Astrocyte (in vitro differentiated cells and primary cell): ENCODE results near the gene MBP. TPM values are rescaled to one million over a fixed set of nuclear protein-coding genes. Genes with fewer than 3 reads are reported as not detected.

ENCODE experiments used
- DNase-seq: peaks from one replicate; pipeline ENCODE4 v3.0.0-alpha.2; 2010; ENCODE audit warnings: low read depth
- FAIRE-seq: peaks from 2 replicates; lab custom pipeline; 2011; peaks lifted over from hg19 to GRCh38; lab: Jason Lieb, UNC
- H2AFZ ChIP-seq: 2 replicates; pipeline ENCODE4 v1.6.0; 2012; ENCODE audit warnings: low read depth, low read length, inconsistent platforms
- H3K27ac ChIP-seq: 2 replicates; pipeline ENCODE4 v1.5.1; 2011; ENCODE audit warnings: low read depth, low read length, inconsistent platforms
- H3K27me3 ChIP-seq: 2 replicates; pipeline ENCODE4 v1.6.0; 2011; ENCODE audit warnings: low read length, inconsistent platforms; ENCODE audit not compliant: insufficient read depth
- H3K36me3 ChIP-seq: 2 replicates; pipeline ENCODE4 v1.5.1; 2011; ENCODE audit warnings: low read length, inconsistent platforms; ENCODE audit not compliant: insufficient read depth
- H3K4me1 ChIP-seq: 2 replicates; pipeline ENCODE4 v1.5.1; 2011; ENCODE audit warnings: low read length, inconsistent platforms; ENCODE audit not compliant: insufficient read depth
- H3K4me2 ChIP-seq: 2 replicates; pipeline ENCODE4 v1.6.0; 2012; ENCODE audit warnings: low read length, inconsistent platforms
- H3K4me3 ChIP-seq: 2 replicates; pipeline ENCODE4 v1.5.1; 2011; ENCODE audit warnings: low read depth, mild to moderate bottlenecking, low read length, inconsistent platforms; ENCODE audit not compliant: insufficient read depth
- H3K79me2 ChIP-seq: 2 replicates; pipeline ENCODE4 v1.6.0; 2012; ENCODE audit warnings: mild to moderate bottlenecking, low read length, inconsistent platforms; ENCODE audit not compliant: insufficient read depth
- H3K9ac ChIP-seq: 2 replicates; pipeline ENCODE4 v1.6.0; 2012; ENCODE audit warnings: mild to moderate bottlenecking, low read length, inconsistent platforms
- H3K9me3 ChIP-seq: 2 replicates; pipeline ENCODE4 v1.5.1; 2012; ENCODE audit warnings: low read depth, mild to moderate bottlenecking, low read length, inconsistent platforms; ENCODE audit not compliant: insufficient read depth
- H4K20me1 ChIP-seq: 2 replicates; pipeline ENCODE4 v1.6.0; 2012; ENCODE audit warnings: low read length, inconsistent platforms; ENCODE audit not compliant: insufficient read depth
- H3K27ac Mint-ChIP-seq: one replicate; pipeline ENCODE4 v1.8.0; 2021; ENCODE audit warnings: mild to moderate bottlenecking, mixed read lengths; ENCODE audit not compliant: unreplicated experiment
- H3K27me3 Mint-ChIP-seq: one replicate; pipeline ENCODE4 v1.8.0; 2021; ENCODE audit warnings: low read depth, mixed read lengths; ENCODE audit not compliant: unreplicated experiment
- H3K36me3 Mint-ChIP-seq: one replicate; pipeline ENCODE4 v1.8.0; 2021; ENCODE audit warnings: low read depth, mixed read lengths; ENCODE audit not compliant: unreplicated experiment
- H3K4me1 Mint-ChIP-seq: one replicate; pipeline ENCODE4 v1.8.0; 2021; ENCODE audit warnings: low read depth, mixed read lengths; ENCODE audit not compliant: unreplicated experiment
- H3K4me3 Mint-ChIP-seq: one replicate; pipeline ENCODE4 v1.8.0; 2021; ENCODE audit warnings: mild to moderate bottlenecking, moderate library complexity, mixed read lengths; ENCODE audit not compliant: unreplicated experiment
- H3K9me3 Mint-ChIP-seq: one replicate; pipeline ENCODE4 v1.8.0; 2021; ENCODE audit warnings: mild to moderate bottlenecking, mixed read lengths; ENCODE audit not compliant: unreplicated experiment
- CTCF ChIP-seq: IDR thresholded peaks from 2 replicates; pipeline ENCODE4 v1.5.1; 2011; ENCODE audit warnings: low read depth, mild to moderate bottlenecking, inconsistent platforms, low read length, moderate library complexity; ENCODE audit not compliant: insufficient read depth
- EZH2 ChIP-seq: IDR thresholded peaks from 2 replicates; pipeline ENCODE4 v1.6.1; 2012; ENCODE audit warnings: mild to moderate bottlenecking, low read length, inconsistent platforms; ENCODE audit not compliant: insufficient read depth
- total RNA-seq: library from RNA; stranded (reverse); gene quantifications from 2 replicates; pipeline ENCODE4 v1.2.1, GENCODE V29; 2021

Gene MBP
- total RNA-seq, 1 donor from 2014 or later: 11.4 TPM

GRCh38 chr18:76960528-76961035 is 172.0 kb downstream of the MBP start:
- Histone ChIP-seq H3K4me2 (no peak overlapping the region), H3K36me3 (no peaks in the 10 kb centered on the region), H3K4me3 (no peak overlapping the region), H4K20me1 (peaks cover 3% of the 10 kb centered on the region), H3K79me2 (peaks cover 1% of the 10 kb centered on the region), H3K9me3 (no peaks in the 10 kb centered on the region), H3K27me3 (no peaks in the 10 kb centered on the region), H2AFZ (no peak overlapping the region), H3K27ac (no peak overlapping the region), H3K4me1 (no peaks in the 10 kb centered on the region), H3K9ac (no peak overlapping the region)
- Mint-ChIP-seq H3K9me3 (peaks cover 4% of the 10 kb centered on the region), H3K36me3 (peaks cover 29% of the 10 kb centered on the region), H3K4me3 (no peak overlapping the region), H3K4me1 (no peaks in the 10 kb centered on the region), H3K27me3 (no peaks in the 10 kb centered on the region), H3K27ac (no peak overlapping the region)
- FAIRE-seq (no peak), DNase-seq (no peak)
- no peak for TF ChIP-seq CTCF
- TF ChIP-seq EZH2: no peak

- no peaks in the 10 kb centered on the region for H3K4me1 ChIP-seq
- H3K9me3 ChIP-seq: no peaks in the 10 kb centered on the region
- H3K27ac Mint-ChIP-seq: no peak overlapping the region
- H3K36me3 ChIP-seq: no peaks in the 10 kb centered on the region
- no peak overlapping the region for H3K9ac ChIP-seq
- no peak overlapping the region for H3K4me3 Mint-ChIP-seq
- H3K4me1 Mint-ChIP-seq: no peaks in the 10 kb centered on the region
- FAIRE-seq (no peak), DNase-seq (no peak)
- TF ChIP-seq CTCF: no peak
- TF ChIP-seq EZH2: no peak
- H3K79me2 ChIP-seq: no peaks in the 10 kb centered on the region
- no peaks in the 10 kb centered on the region for H3K27me3 ChIP-seq
- H3K36me3 Mint-ChIP-seq: peaks cover 23% of the 10 kb centered on the region
- H3K27me3 Mint-ChIP-seq: no peaks in the 10 kb centered on the region
- no peak overlapping the region for H3K4me3 ChIP-seq
- H3K27ac ChIP-seq: no peak overlapping the region
- no peak overlapping the region for H3K4me2 ChIP-seq
- H4K20me1 ChIP-seq: peaks cover 4% of the 10 kb centered on the region
- no peak overlapping the region for H2AFZ ChIP-seq
- H3K9me3 Mint-ChIP-seq: peaks cover 4% of the 10 kb centered on the region
These were observed 173.0 kb downstream of the MBP start for GRCh38 chr18:76959605-76960004.

GRCh38 chr18:76958692-76959341 is 173.8 kb downstream of the MBP start:
- no peaks in the 10 kb centered on the region for H3K27me3 Mint-ChIP-seq
- DNase-seq: no peak
- Histone ChIP-seq H3K4me2 (no peak overlapping the region), H3K4me3 (no peak overlapping the region), H3K9ac (no peak overlapping the region), H3K36me3 (no peaks in the 10 kb centered on the region), H2AFZ (no peak overlapping the region), H3K27ac (no peak overlapping the region), H3K79me2 (no peaks in the 10 kb centered on the region), H4K20me1 (peaks cover 3% of the 10 kb centered on the region), H3K9me3 (no peaks in the 10 kb centered on the region), H3K4me1 (no peaks in the 10 kb centered on the region), H3K27me3 (no peaks in the 10 kb centered on the region)
- H3K4me3 Mint-ChIP-seq: no peak overlapping the region
- FAIRE-seq: no peak
- no peak overlapping the region for H3K27ac Mint-ChIP-seq
- H3K36me3 Mint-ChIP-seq: peaks cover 23% of the 10 kb centered on the region
- TF ChIP-seq EZH2: no peak
- TF ChIP-seq CTCF: no peak
- H3K4me1 Mint-ChIP-seq: no peaks in the 10 kb centered on the region
- H3K9me3 Mint-ChIP-seq: peaks cover 4% of the 10 kb centered on the region
